Measurements from ENCODE around the gene LYZ. TPM values are rescaled to one million over a fixed set of nuclear protein-coding genes. Genes with fewer than 3 reads are reported as not detected.

LYZ gene
- total and polyA plus RNA-seq, 4 donors, result 15.1 to 180 (median 80.3) TPM

Other genes starting within 250 kb of the LYZ start
- 10 to 100 TPM; 54.8 to 64.3 TPM for gene CPSF6, start 108.8 kb upstream of the LYZ start, total RNA-seq
- 10 to 100 TPM; 16.8 to 17.7 TPM for gene CPSF6, start 108.8 kb upstream of the LYZ start, polyA plus RNA-seq
- 10 to 100 TPM in 1 of 2 donors, 1 to 10 TPM in 1; 8.5 to 11.6 TPM for gene YEATS4, start 11.4 kb downstream of the LYZ start, total RNA-seq
- gene YEATS4, start 11.4 kb downstream of the LYZ start, polyA plus RNA-seq, result 10 to 100 TPM; 11.6 to 12.5 TPM
- 10 to 100 TPM; 38.3 to 44.5 TPM for gene FRS2, start 122.0 kb downstream of the LYZ start, total RNA-seq
- 10 to 100 TPM in 1 of 2 donors, 1 to 10 TPM in 1; 5.0 to 10.2 TPM for gene FRS2, start 122.0 kb downstream of the LYZ start, polyA plus RNA-seq
- gene CCT2, start 237.1 kb downstream of the LYZ start, total RNA-seq, result 100 to 1,000 TPM in 1 of 2 donors, 10 to 100 TPM in 1; 84.3 to 130 TPM
- gene CCT2, start 237.1 kb downstream of the LYZ start, polyA plus RNA-seq, result 10 to 100 TPM; 59.0 to 80.8 TPM